Subcutaneous adipose tissue (tissue), 4 donors: ENCODE data around the gene MCRIP1. TPM values are rescaled to one million over a fixed set of nuclear protein-coding genes. Genes with fewer than 3 reads are reported as not detected.

Experiments
- total RNA-seq, 4 donors: library from RNA; depleted of rRNA; stranded (reverse); fragments of >200 nt; gene quantifications; one replicate each; pipeline ENCODE4 v1.1.0, GENCODE V29; 2016
- TF ChIP-seq, protein P1 (sequence below): fragments of 450-650 bp; IDR thresholded peaks from one replicate; pipeline ENCODE4 v1.5.1; 2016; ENCODE audit warnings: low read depth, mild to moderate bottlenecking, control low read depth, antibody characterized with exemption, moderate library complexity

The MCRIP1 gene
- total RNA-seq, 4 donors from 2014 or later, result 26.6 to 78.7 (median 54.8) TPM

DNA sequence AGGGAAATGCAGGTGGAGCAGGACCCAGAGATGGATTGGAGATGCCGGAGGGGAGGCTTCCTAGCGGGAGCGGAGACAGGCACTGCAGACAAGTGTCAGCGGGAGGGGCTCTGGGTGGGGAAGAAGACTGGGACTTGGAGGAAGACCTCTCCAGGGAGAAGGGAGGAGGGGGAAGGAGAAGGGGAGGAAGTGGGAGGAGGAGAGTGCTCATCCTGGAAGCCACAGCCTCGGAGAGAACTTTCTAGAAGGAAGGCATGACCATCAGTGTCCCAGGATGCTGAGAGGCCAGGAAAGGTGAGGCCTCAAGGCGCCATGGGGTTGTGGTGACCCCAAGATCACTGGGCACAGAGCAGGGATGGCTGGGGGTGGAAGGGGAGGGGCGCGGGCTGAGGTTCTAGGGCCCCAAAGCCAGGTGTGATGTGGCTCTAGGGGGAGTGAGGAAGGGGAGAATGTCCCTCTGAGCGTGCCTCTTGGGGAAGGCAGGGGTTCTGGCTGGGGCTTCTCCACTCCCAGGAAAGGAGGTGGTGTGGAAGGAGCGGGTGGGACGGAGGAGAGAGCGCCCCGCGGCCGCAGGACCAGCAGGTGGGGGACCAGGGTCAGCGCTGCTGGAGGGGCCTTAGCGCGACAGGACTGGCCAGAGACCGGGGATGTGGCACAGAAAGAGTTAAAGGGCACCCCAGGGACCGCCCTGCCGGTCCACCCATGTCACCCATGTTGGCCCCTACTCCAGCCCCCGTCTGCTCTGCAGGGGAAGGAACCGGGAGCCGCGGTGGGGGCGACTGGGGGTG lies 30.0 kb downstream of the MCRIP1 start:
- TF ChIP-seq, protein P1, sequence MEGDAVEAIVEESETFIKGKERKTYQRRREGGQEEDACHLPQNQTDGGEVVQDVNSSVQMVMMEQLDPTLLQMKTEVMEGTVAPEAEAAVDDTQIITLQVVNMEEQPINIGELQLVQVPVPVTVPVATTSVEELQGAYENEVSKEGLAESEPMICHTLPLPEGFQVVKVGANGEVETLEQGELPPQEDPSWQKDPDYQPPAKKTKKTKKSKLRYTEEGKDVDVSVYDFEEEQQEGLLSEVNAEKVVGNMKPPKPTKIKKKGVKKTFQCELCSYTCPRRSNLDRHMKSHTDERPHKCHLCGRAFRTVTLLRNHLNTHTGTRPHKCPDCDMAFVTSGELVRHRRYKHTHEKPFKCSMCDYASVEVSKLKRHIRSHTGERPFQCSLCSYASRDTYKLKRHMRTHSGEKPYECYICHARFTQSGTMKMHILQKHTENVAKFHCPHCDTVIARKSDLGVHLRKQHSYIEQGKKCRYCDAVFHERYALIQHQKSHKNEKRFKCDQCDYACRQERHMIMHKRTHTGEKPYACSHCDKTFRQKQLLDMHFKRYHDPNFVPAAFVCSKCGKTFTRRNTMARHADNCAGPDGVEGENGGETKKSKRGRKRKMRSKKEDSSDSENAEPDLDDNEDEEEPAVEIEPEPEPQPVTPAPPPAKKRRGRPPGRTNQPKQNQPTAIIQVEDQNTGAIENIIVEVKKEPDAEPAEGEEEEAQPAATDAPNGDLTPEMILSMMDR, result no peak

DNA sequence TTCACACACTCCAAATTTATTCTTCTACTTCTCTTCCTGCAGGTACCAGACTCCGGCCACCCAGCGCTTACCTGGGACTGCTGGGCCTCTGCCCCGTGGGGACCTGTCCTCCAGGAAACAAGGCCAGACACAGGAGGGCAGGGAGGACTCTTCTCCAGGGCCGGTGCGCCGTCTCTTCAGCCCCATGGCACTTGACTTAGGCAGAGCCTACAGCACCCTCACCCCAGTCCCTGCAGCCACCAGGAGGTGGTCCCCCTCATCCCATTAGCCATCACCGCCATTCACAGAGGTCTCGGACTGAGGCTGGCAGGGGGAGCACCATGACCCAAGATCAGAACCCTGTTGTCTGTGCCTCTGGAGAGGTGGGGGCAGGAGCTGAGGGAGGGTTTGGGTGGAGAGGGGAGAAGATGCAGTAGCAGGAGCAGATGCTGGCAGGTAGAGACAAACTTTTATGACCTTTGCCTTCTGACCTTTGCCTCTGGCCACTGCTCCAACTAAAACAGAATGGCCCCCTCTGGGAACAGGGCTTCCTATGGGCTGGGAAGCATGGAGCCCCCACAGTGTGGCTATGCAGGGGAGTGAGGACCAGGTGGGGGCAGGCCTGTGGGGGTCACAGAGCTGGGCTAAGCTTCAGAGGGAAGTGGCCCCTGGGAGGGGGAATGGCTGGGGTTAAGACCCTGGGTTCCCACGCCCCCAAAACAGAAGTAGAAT lies 30.9 kb downstream of the MCRIP1 start:
- TF ChIP-seq, protein P1, result no peak

DNA sequence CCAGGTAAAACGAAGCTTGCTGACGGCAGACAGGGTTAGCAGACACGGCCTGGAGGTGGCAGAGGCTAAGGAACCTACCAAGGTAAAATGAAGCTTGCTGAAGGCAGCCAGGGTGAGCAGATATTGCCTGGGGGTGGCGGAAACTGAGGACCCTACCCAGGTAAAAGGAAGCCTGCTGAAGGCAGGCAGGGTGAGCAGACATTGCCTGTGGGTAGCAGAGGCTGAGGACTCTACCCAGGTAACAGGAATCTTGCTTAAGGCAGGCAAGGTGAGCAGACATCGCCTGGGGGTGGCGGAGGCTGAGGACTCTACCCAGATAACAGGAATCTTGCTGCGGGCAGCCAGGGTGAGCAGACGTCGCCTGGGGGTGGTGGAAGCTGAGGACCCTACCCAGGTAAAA lies 31.8 kb downstream of the MCRIP1 start:
- TF ChIP-seq, protein P1, result no peak

DNA sequence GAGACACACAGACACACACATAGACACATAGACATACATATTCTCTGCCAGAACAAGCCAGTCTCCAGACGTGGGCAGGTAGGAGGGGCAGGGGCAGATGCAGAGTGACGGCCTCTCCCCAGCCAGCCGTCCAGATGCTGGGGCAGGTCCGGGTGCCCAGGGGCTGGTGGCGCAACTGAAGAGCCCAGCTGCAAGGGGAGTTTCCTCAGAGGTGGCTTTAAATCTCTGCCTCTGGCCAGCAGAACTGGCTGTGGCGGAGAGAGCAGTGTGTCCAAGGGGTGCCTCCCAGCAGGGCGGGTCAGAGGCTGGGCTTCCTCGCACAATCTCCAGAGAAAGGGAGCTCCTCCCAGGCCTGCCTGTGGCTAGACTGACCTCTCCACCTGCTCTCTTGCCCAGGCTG lies 38.6 kb downstream of the MCRIP1 start:
- TF ChIP-seq, protein P1, result no peak

DNA sequence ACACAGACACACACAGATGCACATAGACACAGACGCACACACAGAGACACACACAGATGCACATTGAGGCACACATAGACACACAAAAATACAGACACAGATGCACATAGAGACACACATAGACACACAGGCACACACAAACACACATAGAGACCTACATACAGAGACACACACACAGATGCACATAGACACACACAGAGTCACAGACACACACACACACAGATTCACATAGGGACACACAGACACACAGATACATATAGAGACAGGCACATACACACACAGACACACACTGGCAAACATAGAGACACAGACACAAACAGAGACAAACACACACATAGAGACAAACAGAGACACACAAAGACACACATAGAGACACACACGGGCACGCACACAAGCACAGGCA lies 39.0 kb downstream of the MCRIP1 start:
- TF ChIP-seq, protein P1, result no peak

DNA sequence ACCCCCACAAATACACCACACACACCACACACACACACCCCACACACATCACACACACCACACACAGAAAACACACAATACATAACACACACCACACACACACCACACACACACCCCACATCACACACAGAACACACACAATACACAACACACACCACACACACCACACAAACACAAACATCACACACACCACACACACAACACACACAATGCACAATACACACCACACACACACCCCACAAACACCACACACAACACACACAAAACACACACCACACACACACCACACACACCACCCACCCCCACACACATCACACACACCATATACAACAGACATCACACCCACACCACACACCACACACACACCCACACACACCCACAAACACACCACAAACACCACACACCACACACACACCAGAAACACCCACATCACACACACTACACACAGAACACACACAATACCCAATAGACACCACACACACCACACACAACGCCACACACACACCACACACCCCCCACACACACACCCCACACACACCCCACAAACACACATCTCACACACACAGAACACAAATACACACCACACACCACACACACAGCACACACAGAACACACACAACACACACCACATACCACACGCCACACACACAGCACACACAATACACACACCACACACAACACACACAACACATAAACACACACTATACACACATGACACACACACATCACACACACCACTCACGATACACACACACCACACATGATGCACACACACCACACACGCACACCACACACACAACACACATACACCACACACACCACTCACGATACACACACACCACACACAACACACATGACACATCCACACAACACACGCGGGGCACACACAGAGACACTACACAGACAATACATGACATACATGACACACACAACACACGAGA lies 40.1 kb downstream of the MCRIP1 start:
- TF ChIP-seq, protein P1, result no peak

Other genes starting within 250 kb of the MCRIP1 start
- 100 to 1,000 TPM in 1 of 4 donors, 10 to 100 TPM in 3; 47.4 to 112 (median 62.8) TPM for gene NPLOC4, start 196.2 kb downstream of the MCRIP1 start, total RNA-seq
- 1 to 10 TPM in 1 of 4 donors, under 1 TPM in 2, not detected in 1; 0.44 to 2.4 (median 0.68) TPM for gene TSPAN10, start 196.1 kb downstream of the MCRIP1 start, total RNA-seq
- 1 to 10 TPM in 1 of 4 donors, not detected in 3; 2.7 TPM for gene PDE6G, start 176.7 kb downstream of the MCRIP1 start, total RNA-seq
- 10 to 100 TPM; 12.4 to 47.3 (median 34.1) TPM for gene OXLD1, start 166.7 kb downstream of the MCRIP1 start, total RNA-seq
- 10 to 100 TPM in 1 of 4 donors, 1 to 10 TPM in 3; 7.0 to 11.1 (median 8.5) TPM for gene CCDC137, start 166.6 kb downstream of the MCRIP1 start, total RNA-seq
- 10 to 100 TPM; 13.2 to 40.3 (median 36.4) TPM for gene ARL16, start 149.5 kb downstream of the MCRIP1 start, total RNA-seq
- gene HGS, start 149.3 kb downstream of the MCRIP1 start, total RNA-seq, result 10 to 100 TPM; 35.4 to 79.5 (median 60.5) TPM
- 10 to 100 TPM; 23.8 to 52.0 (median 29.0) TPM for gene MRPL12, start 129.9 kb downstream of the MCRIP1 start, total RNA-seq
- gene SLC25A10, start 121.0 kb downstream of the MCRIP1 start, total RNA-seq, result 10 to 100 TPM in 3 of 4 donors, 1 to 10 TPM in 1; 4.9 to 59.5 (median 15.9) TPM
- gene GCGR, start 29.1 kb downstream of the MCRIP1 start, total RNA-seq, result under 1 TPM in 1 of 4 donors, not detected in 3; 0.38 TPM
- gene PPP1R27, start 1.8 kb upstream of the MCRIP1 start, total RNA-seq, result not detected
- 100 to 1,000 TPM; 289 to 508 (median 447) TPM for gene P4HB, start 27.2 kb upstream of the MCRIP1 start, total RNA-seq
- gene ARHGDIA, start 38.0 kb upstream of the MCRIP1 start, total RNA-seq, result 100 to 1,000 TPM; 116 to 235 (median 167) TPM
- 10 to 100 TPM; 25.4 to 38.8 (median 32.4) TPM for gene ALYREF, start 58.3 kb upstream of the MCRIP1 start, total RNA-seq
- gene ANAPC11, start 58.4 kb upstream of the MCRIP1 start, total RNA-seq, result 100 to 1,000 TPM in 3 of 4 donors, 10 to 100 TPM in 1; 88.4 to 132 (median 120) TPM
- gene NPB, start 68.9 kb upstream of the MCRIP1 start, total RNA-seq, result under 1 TPM in 2 of 4 donors, not detected in 2; 0.17 to 0.22 TPM
- 100 to 1,000 TPM in 1 of 4 donors, 10 to 100 TPM in 3; 23.8 to 130 (median 39.7) TPM for gene PCYT2, start 78.1 kb upstream of the MCRIP1 start, total RNA-seq
- 10 to 100 TPM in 3 of 4 donors, 1 to 10 TPM in 1; 7.5 to 22.0 (median 15.5) TPM for gene SIRT7, start 84.9 kb upstream of the MCRIP1 start, total RNA-seq
- gene MAFG, start 94.4 kb upstream of the MCRIP1 start, total RNA-seq, result 10 to 100 TPM in 3 of 4 donors, 1 to 10 TPM in 1; 9.8 to 20.0 (median 15.0) TPM
- 1 to 10 TPM in 2 of 4 donors, under 1 TPM in 2; 0.34 to 3.1 (median 1.5) TPM for gene PYCR1, start 104.0 kb upstream of the MCRIP1 start, total RNA-seq
- not detected for gene MYADML2, start 113.9 kb upstream of the MCRIP1 start, total RNA-seq
- gene NOTUM, start 127.9 kb upstream of the MCRIP1 start, total RNA-seq, result not detected
- 10 to 100 TPM in 3 of 4 donors, 1 to 10 TPM in 1; 8.2 to 30.1 (median 18.1) TPM for gene ASPSCR1, start 144.3 kb upstream of the MCRIP1 start, total RNA-seq
- 10 to 100 TPM; 46.0 to 74.0 (median 57.5) TPM for gene CENPX, start 189.6 kb upstream of the MCRIP1 start, total RNA-seq
- 10 to 100 TPM in 2 of 4 donors, 1 to 10 TPM in 2; 1.8 to 11.7 (median 7.8) TPM for gene LRRC45, start 190.0 kb upstream of the MCRIP1 start, total RNA-seq
- 10 to 100 TPM in 3 of 4 donors, 1 to 10 TPM in 1; 5.2 to 28.3 (median 14.6) TPM for gene RAC3, start 198.4 kb upstream of the MCRIP1 start, total RNA-seq
- 100 to 1,000 TPM; 157 to 383 (median 255) TPM for gene DCXR, start 204.4 kb upstream of the MCRIP1 start, total RNA-seq
- 10 to 100 TPM; 22.5 to 66.9 (median 49.0) TPM for gene RFNG, start 218.5 kb upstream of the MCRIP1 start, total RNA-seq
- gene GPS1, start 218.6 kb upstream of the MCRIP1 start, total RNA-seq, result 100 to 1,000 TPM in 1 of 4 donors, 10 to 100 TPM in 3; 42.7 to 125 (median 71.7) TPM
- gene DUS1L, start 232.5 kb upstream of the MCRIP1 start, total RNA-seq, result 100 to 1,000 TPM in 1 of 4 donors, 10 to 100 TPM in 3; 45.0 to 147 (median 52.3) TPM